Measurements from ENCODE around the gene WWTR1.

GRCh38 chr3:149502438-149502837, 155.4 kb downstream of the WWTR1 start:
- TF ChIP-seq, protein P1, sequence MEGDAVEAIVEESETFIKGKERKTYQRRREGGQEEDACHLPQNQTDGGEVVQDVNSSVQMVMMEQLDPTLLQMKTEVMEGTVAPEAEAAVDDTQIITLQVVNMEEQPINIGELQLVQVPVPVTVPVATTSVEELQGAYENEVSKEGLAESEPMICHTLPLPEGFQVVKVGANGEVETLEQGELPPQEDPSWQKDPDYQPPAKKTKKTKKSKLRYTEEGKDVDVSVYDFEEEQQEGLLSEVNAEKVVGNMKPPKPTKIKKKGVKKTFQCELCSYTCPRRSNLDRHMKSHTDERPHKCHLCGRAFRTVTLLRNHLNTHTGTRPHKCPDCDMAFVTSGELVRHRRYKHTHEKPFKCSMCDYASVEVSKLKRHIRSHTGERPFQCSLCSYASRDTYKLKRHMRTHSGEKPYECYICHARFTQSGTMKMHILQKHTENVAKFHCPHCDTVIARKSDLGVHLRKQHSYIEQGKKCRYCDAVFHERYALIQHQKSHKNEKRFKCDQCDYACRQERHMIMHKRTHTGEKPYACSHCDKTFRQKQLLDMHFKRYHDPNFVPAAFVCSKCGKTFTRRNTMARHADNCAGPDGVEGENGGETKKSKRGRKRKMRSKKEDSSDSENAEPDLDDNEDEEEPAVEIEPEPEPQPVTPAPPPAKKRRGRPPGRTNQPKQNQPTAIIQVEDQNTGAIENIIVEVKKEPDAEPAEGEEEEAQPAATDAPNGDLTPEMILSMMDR (IDR thresholded peaks at IDR 0.05; ENCODE audit: insufficient read depth, low read length), result no peak
- no peak for TF ChIP-seq REST (IDR thresholded peaks at IDR 0.05; ENCODE audit: insufficient replicate concordance, low read depth)
- TF ChIP-seq POLR2AphosphoS5 (IDR thresholded peaks at IDR 0.05; ENCODE audit: low read depth), result no peak
- TF ChIP-seq SPI1 (IDR thresholded peaks at IDR 0.05; ENCODE audit: borderline replicate concordance, low read depth), result no peak
- TF ChIP-seq GABPA (IDR thresholded peaks at IDR 0.05; ENCODE audit: low read depth), result no peak

Data from HL-60 (cell line).